H9 (cell line): Measurements from ENCODE around the gene PLSCR5. TPM values are rescaled to one million over a fixed set of nuclear protein-coding genes. Genes with fewer than 3 reads are reported as not detected.

ENCODE experiments used
- DNase-seq: peaks from one replicate; pipeline ENCODE4 v3.0.0-alpha.2; 2017
- H2AFZ ChIP-seq: one replicate; pipeline ENCODE4 v1.6.1; 2013; ENCODE audit warnings: mild to moderate bottlenecking, low read length, control low read depth, moderate library complexity
- H2AK5ac ChIP-seq: 2 replicates; pipeline ENCODE4 v1.6.1; 2013; ENCODE audit warnings: low read length, control low read depth, mixed read lengths; ENCODE audit not compliant: insufficient read length
- H2BK120ac ChIP-seq: one replicate; pipeline ENCODE4 v1.6.1; 2013; ENCODE audit warnings: low read depth, mild to moderate bottlenecking, low read length, control low read depth, inconsistent platforms; ENCODE audit not compliant: poor library complexity, severe bottlenecking
- H2BK12ac ChIP-seq: 2 replicates; pipeline ENCODE4 v1.6.1; 2013; ENCODE audit warnings: low read length, control low read depth, mixed read lengths, low read depth; ENCODE audit not compliant: insufficient read length
- H2BK15ac ChIP-seq: 2 replicates; pipeline ENCODE4 v1.6.1; 2013; ENCODE audit warnings: low read depth, low read length, control low read depth
- H2BK20ac ChIP-seq: one replicate; pipeline ENCODE4 v1.6.1; 2013; ENCODE audit warnings: low read depth, mild to moderate bottlenecking, low read length, control low read depth, inconsistent platforms; ENCODE audit not compliant: poor library complexity, severe bottlenecking
- H2BK5ac ChIP-seq: 2 replicates; pipeline ENCODE4 v1.6.1; 2013; ENCODE audit warnings: low read length, control low read depth, mixed read lengths; ENCODE audit not compliant: insufficient read length
- H3K14ac ChIP-seq: 2 replicates; pipeline ENCODE4 v1.6.1; 2013; ENCODE audit warnings: low read length, control low read depth; ENCODE audit not compliant: insufficient read depth
- H3K18ac ChIP-seq: 2 replicates; pipeline ENCODE4 v1.6.1; 2013; ENCODE audit warnings: low read depth, mild to moderate bottlenecking, mixed read lengths, low read length, control low read depth; ENCODE audit not compliant: insufficient read length
- H3K23ac ChIP-seq: 2 replicates; pipeline ENCODE4 v1.6.1; 2013; ENCODE audit warnings: low read length, control low read depth, mixed read lengths, low read depth; ENCODE audit not compliant: insufficient read length
- H3K23me2 ChIP-seq: 2 replicates; pipeline ENCODE4 v1.6.1; 2013; ENCODE audit warnings: low read depth, mild to moderate bottlenecking, mixed read lengths, low read length, control low read depth; ENCODE audit not compliant: insufficient read length, poor library complexity, severe bottlenecking
- H3K27ac ChIP-seq: 2 replicates; pipeline ENCODE4 v1.5.1; 2013; ENCODE audit warnings: low read length, control low read depth, mixed read lengths, low read depth; ENCODE audit not compliant: insufficient read length
- H3K27me3 ChIP-seq: 2 replicates; pipeline ENCODE4 v1.6.1; 2013; ENCODE audit warnings: low read length, control low read depth, inconsistent platforms; ENCODE audit not compliant: insufficient read depth
- H3K4ac ChIP-seq: 2 replicates; pipeline ENCODE4 v1.6.1; 2013; ENCODE audit warnings: low read depth, mild to moderate bottlenecking, control low read depth, inconsistent platforms, low read length, moderate library complexity
- H3K4me1 ChIP-seq: 2 replicates; pipeline ENCODE4 v1.6.1; 2013; ENCODE audit warnings: low read length, control low read depth, inconsistent platforms; ENCODE audit not compliant: insufficient read depth
- H3K4me2 ChIP-seq: 2 replicates; pipeline ENCODE4 v1.6.1; 2013; ENCODE audit warnings: low read length, control low read depth, mixed read lengths; ENCODE audit not compliant: insufficient read length, insufficient read depth
- H3K56ac ChIP-seq: 2 replicates; pipeline ENCODE4 v1.6.1; 2013; ENCODE audit warnings: low read depth, mild to moderate bottlenecking, mixed read lengths, low read length, control low read depth; ENCODE audit not compliant: insufficient read length
- H3K79me1 ChIP-seq: 2 replicates; pipeline ENCODE4 v1.6.1; 2013; ENCODE audit warnings: low read depth, mild to moderate bottlenecking, moderate library complexity, low read length, control low read depth, inconsistent platforms; ENCODE audit not compliant: insufficient read depth, poor library complexity, severe bottlenecking
- H3K79me2 ChIP-seq: 2 replicates; pipeline ENCODE4 v1.6.1; 2013; ENCODE audit warnings: low read length, control low read depth, inconsistent platforms; ENCODE audit not compliant: insufficient read depth
- H3K9ac ChIP-seq: 2 replicates; pipeline ENCODE4 v1.6.1; 2013; ENCODE audit warnings: low read length, control low read depth, mixed read lengths; ENCODE audit not compliant: insufficient read length; ENCODE audit errors: extremely low read depth
- H3K9me3 ChIP-seq: one replicate; pipeline ENCODE4 v1.6.1; 2013; ENCODE audit warnings: low read depth, low read length, inconsistent platforms; ENCODE audit not compliant: control insufficient read depth
- H3T11ph ChIP-seq: one replicate; pipeline ENCODE4 v1.6.1; 2013; ENCODE audit warnings: mild to moderate bottlenecking, low read length, control low read depth, inconsistent platforms
- H4K20me1 ChIP-seq: one replicate; pipeline ENCODE4 v1.6.1; 2013; ENCODE audit not compliant: control insufficient read depth, insufficient read length, insufficient read depth
- H4K5ac ChIP-seq: 2 replicates; pipeline ENCODE4 v1.6.1; 2013; ENCODE audit warnings: low read depth, mild to moderate bottlenecking, mixed read lengths, low read length, control low read depth; ENCODE audit not compliant: insufficient read length
- H4K8ac ChIP-seq: replicated peaks from 2 replicates; pipeline ENCODE4 v1.6.1; 2013; ENCODE audit warnings: low read length, control low read depth, mixed read lengths, low read depth; ENCODE audit not compliant: insufficient read length
- H4K91ac ChIP-seq: 2 replicates; pipeline ENCODE4 v1.6.1; 2013; ENCODE audit warnings: low read depth, mild to moderate bottlenecking, moderate library complexity, mixed read lengths, low read length, control low read depth; ENCODE audit not compliant: insufficient read length
- H3K27ac Mint-ChIP-seq, 3 experiments: 2 replicates in 2 of 3; 3 replicates in 1 of 3; pipeline ENCODE4 v1.8.0; 2020 to 2021; ENCODE audit warnings: mixed read lengths in 3 of 3, mild to moderate bottlenecking in 1 of 3, moderate library complexity in 1 of 3
- H3K27me3 Mint-ChIP-seq: 2 replicates; pipeline ENCODE4 v1.8.0; 2021; ENCODE audit warnings: low read depth, mild to moderate bottlenecking, moderate library complexity, mixed read lengths
- H3K36me3 Mint-ChIP-seq, 3 experiments: 2 replicates in 2 of 3; 3 replicates in 1 of 3; pipeline ENCODE4 v1.8.0; 2020 to 2021; ENCODE audit warnings: low read depth in 3 of 3, mixed read lengths in 3 of 3; ENCODE audit not compliant: insufficient read depth in 1 of 3
- H3K4me1 Mint-ChIP-seq, 2 experiments: 2 replicates each; pipeline ENCODE4 v1.8.0; 2020; ENCODE audit warnings: mixed read lengths in 2 of 2
- H3K4me3 Mint-ChIP-seq, 2 experiments: 2 replicates in 1 of 2; 3 replicates in 1 of 2; pipeline ENCODE4 v1.8.0; 2020 to 2021; ENCODE audit warnings: mild to moderate bottlenecking in 2 of 2, mixed read lengths in 2 of 2, moderate library complexity in 1 of 2
- H3K9me3 Mint-ChIP-seq, 2 experiments: 2 replicates in 1 of 2; 3 replicates in 1 of 2; pipeline ENCODE4 v1.8.0; 2020; ENCODE audit warnings: mild to moderate bottlenecking in 2 of 2, mixed read lengths in 2 of 2, moderate library complexity in 1 of 2
- CTCF ChIP-seq: fragments of 200-600 bp; sonication (generic); conservative IDR thresholded peaks from 3 replicates; pipeline ENCODE4 v1.8.0; 2021; ENCODE audit warnings: antibody characterized with exemption, mild to moderate bottlenecking
- WGBS: extraction: QIAGEN DNeasy Blood & Tissue Kit; methylation state at CpG from one replicate; pipeline ENCODE4 v1.1.7; 2013; ENCODE audit warnings: missing lambda C conversion rate, low lambda C conversion rate, mixed read lengths; ENCODE audit not compliant: insufficient read length; ENCODE audit errors: extremely low coverage; 5-methylcytosine and 5-hydroxymethylcytosine counted together
- total RNA-seq: library from RNA; stranded (reverse); gene quantifications from 2 replicates; pipeline ENCODE4 v1.2.1, GENCODE V29; 2021

The PLSCR5 gene
- total RNA-seq, 1 experiment from 2014 or later, result not detected

GRCh38 chr3:146593776-146594175 is 11.4 kb downstream of the PLSCR5 start:
- H3T11ph ChIP-seq, result no peak overlapping the region
- H4K8ac ChIP-seq, result no peak overlapping the region
- Mint-ChIP-seq H3K9me3 (no peaks in the 10 kb centered on the region), H3K4me1 (peaks cover 3 to 5% of the 10 kb centered on the region in 2 experiments; a peak in 2 of 4 replicates), H3K4me3 (no peak overlapping the region), H3K27me3 (no peaks in the 10 kb centered on the region), H3K27ac (no peak overlapping the region), H3K36me3 (no peaks in the 10 kb centered on the region)
- no peaks in the 10 kb centered on the region for H3K79me2 ChIP-seq
- WGBS, result no CpG with 5 or more reads among the region's 3 CpGs
- H3K4me1 ChIP-seq, result no peaks in the 10 kb centered on the region
- H3K79me1 ChIP-seq, result no peaks in the 10 kb centered on the region
- H2AFZ ChIP-seq, result no peak overlapping the region
- no peaks in the 10 kb centered on the region for H3K23me2 ChIP-seq
- no peak for TF ChIP-seq CTCF
- H2AK5ac ChIP-seq, result no peak overlapping the region
- no peaks in the 10 kb centered on the region for H3K9me3 ChIP-seq
- H4K5ac ChIP-seq, result no peak overlapping the region
- H2BK12ac ChIP-seq, result no peak overlapping the region
- no peak for DNase-seq
- H2BK120ac ChIP-seq, result no peak overlapping the region
- H3K14ac ChIP-seq, result no peak overlapping the region
- no peak overlapping the region for H3K27ac ChIP-seq
- no peak overlapping the region for H2BK5ac ChIP-seq
- H3K27me3 ChIP-seq, result no peaks in the 10 kb centered on the region
- no peak overlapping the region for H4K91ac ChIP-seq
- H3K4ac ChIP-seq, result no peak overlapping the region
- H3K4me2 ChIP-seq, result no peak overlapping the region
- no peaks in the 10 kb centered on the region for H4K20me1 ChIP-seq
- no peak overlapping the region for H3K9ac ChIP-seq
- H2BK15ac ChIP-seq, result no peak overlapping the region
- no peak overlapping the region for H3K56ac ChIP-seq
- H3K18ac ChIP-seq, result no peak overlapping the region
- H3K23ac ChIP-seq, result no peak overlapping the region
- no peak overlapping the region for H2BK20ac ChIP-seq
